PC-3 (cell line): ENCODE measurements around the gene SPATC1L.

Experiments used
- CTCF ChIP-seq: fragments of 300-600 bp; sonication (generic); conservative IDR thresholded peaks from 2 replicates; pipeline ENCODE4 v1.5.1; 2017; ENCODE audit warnings: antibody characterized with exemption, low read depth, mild to moderate bottlenecking, low read length
- EZH2phosphoT487 ChIP-seq: fragments of 300-600 bp; sonication (generic); IDR thresholded peaks from 2 replicates; pipeline ENCODE4 v1.6.1; 2018; ENCODE audit warnings: mild to moderate bottlenecking, antibody characterized with exemption, low read length, borderline replicate concordance

- TF ChIP-seq CTCF: no peak
- TF ChIP-seq EZH2phosphoT487: no peak
Observed at GRCh38 chr21:46168659-46169386, 15.4 kb downstream of the SPATC1L start.
